CD14-positive monocyte (primary cell): Measurements from ENCODE around the gene TARP.

Source experiments
- DNase-seq, 3 donors: peaks; one replicate each; pipeline ENCODE4 v3.0.0-alpha.2; 2011 to 2022
- H2AFZ ChIP-seq: 2 replicates; pipeline ENCODE4 v1.6.0; 2012; ENCODE audit warnings: mild to moderate bottlenecking, low read depth, low read length, inconsistent platforms; ENCODE audit not compliant: insufficient read depth, poor library complexity, severe bottlenecking
- H3K27ac ChIP-seq, 2 donors: 1 replicate in 1 of 2; 2 replicates in 1 of 2; pipeline ENCODE4 v1.5.1; 2012 to 2013; ENCODE audit warnings: low read length in 2 of 2, control low read depth in 1 of 2, inconsistent platforms in 1 of 2, low read depth in 1 of 2, mild to moderate bottlenecking in 1 of 2
- H3K27me3 ChIP-seq, 2 donors: one replicate each; pipeline versions ENCODE4 v1.6.0 to v1.6.1; 2011 to 2013; ENCODE audit warnings: low read length in 2 of 2; ENCODE audit not compliant: control insufficient read depth in 2 of 2, insufficient read depth in 2 of 2
- H3K36me3 ChIP-seq, 2 donors: replicated peaks in 1 of 2; 1 replicate in 1 of 2; 2 replicates in 1 of 2; pipeline versions ENCODE4 v1.5.1 to v1.6.1; 2012 to 2013; ENCODE audit warnings: low read length in 2 of 2, control low read depth in 1 of 2, inconsistent platforms in 1 of 2, mild to moderate bottlenecking in 1 of 2; ENCODE audit not compliant: insufficient read depth in 2 of 2, control insufficient read depth in 1 of 2
- H3K4me1 ChIP-seq, 2 donors: 1 replicate in 1 of 2; 2 replicates in 1 of 2; pipeline versions ENCODE4 v1.5.1 to v1.6.1; 2012 to 2013; ENCODE audit warnings: low read length in 2 of 2, control low read depth in 1 of 2, inconsistent platforms in 1 of 2, mild to moderate bottlenecking in 1 of 2, moderate library complexity in 1 of 2; ENCODE audit not compliant: insufficient read depth in 2 of 2, control insufficient read depth in 1 of 2
- H3K4me2 ChIP-seq: replicated peaks from 2 replicates; pipeline ENCODE3; 2012; ENCODE audit warnings: low read length, moderate library complexity, mild to moderate bottlenecking; ENCODE audit not compliant: poor library complexity, severe bottlenecking; ENCODE audit errors: extremely low read depth
- H3K4me3 ChIP-seq, 3 experiments: fragments of 200-600 bp in 1 of 3; sonication (generic) in 1 of 3; replicated peaks in 1 of 3; 1 replicate in 2 of 3; 2 replicates in 1 of 3; pipeline ENCODE4 v1.5.1; 2011 to 2013; ENCODE audit warnings: low read length in 3 of 3, mild to moderate bottlenecking in 3 of 3, control low read depth in 2 of 3, low read depth in 2 of 3, inconsistent platforms in 1 of 3, moderate library complexity in 1 of 3
- H3K79me2 ChIP-seq: 2 replicates; pipeline ENCODE4 v1.6.0; 2012; ENCODE audit warnings: mild to moderate bottlenecking, control low read depth, inconsistent platforms, low read length, moderate library complexity; ENCODE audit not compliant: insufficient read depth
- H3K9ac ChIP-seq: 2 replicates; pipeline ENCODE4 v1.6.0; 2017; ENCODE audit warnings: low read length, mild to moderate bottlenecking; ENCODE audit not compliant: insufficient read depth, poor library complexity, severe bottlenecking
- H3K9me3 ChIP-seq, 2 donors: replicated peaks in 1 of 2; 1 replicate in 1 of 2; 2 replicates in 1 of 2; pipeline versions ENCODE4 v1.5.1 to v1.6.1; 2012 to 2013; ENCODE audit warnings: low read length in 2 of 2, control low read depth in 1 of 2; ENCODE audit not compliant: control insufficient read depth in 1 of 2, insufficient read depth in 1 of 2
- H4K20me1 ChIP-seq: 2 replicates; pipeline ENCODE4 v1.6.0; 2012; ENCODE audit warnings: mild to moderate bottlenecking, low read length, control low read depth, moderate library complexity; ENCODE audit not compliant: insufficient read depth
- H3K27ac Mint-ChIP-seq, 7 donors: one replicate each; pipeline ENCODE4 v1.8.0; 2020; ENCODE audit warnings: mild to moderate bottlenecking in 7 of 7, mixed read lengths in 7 of 7, moderate library complexity in 6 of 7, inconsistent platforms in 2 of 7
- H3K27me3 Mint-ChIP-seq, 3 donors: one replicate each; pipeline ENCODE4 v1.8.0; 2021 to 2022; ENCODE audit warnings: low read depth in 3 of 3, mild to moderate bottlenecking in 3 of 3, mixed read lengths in 3 of 3, moderate library complexity in 3 of 3, inconsistent platforms in 1 of 3
- H3K36me3 Mint-ChIP-seq, 2 donors: one replicate each; pipeline ENCODE4 v1.8.0; 2020; ENCODE audit warnings: mixed read lengths in 2 of 2, inconsistent platforms in 1 of 2, mild to moderate bottlenecking in 1 of 2
- H3K4me1 Mint-ChIP-seq: one replicate; pipeline ENCODE4 v1.8.0; 2020; ENCODE audit warnings: mild to moderate bottlenecking, mixed read lengths
- H3K4me3 Mint-ChIP-seq, 2 donors: one replicate each; pipeline ENCODE4 v1.8.0; 2020; ENCODE audit warnings: mild to moderate bottlenecking in 2 of 2, mixed read lengths in 2 of 2, moderate library complexity in 1 of 2
- H3K9me3 Mint-ChIP-seq, 7 donors: one replicate each; pipeline ENCODE4 v1.8.0; 2020 to 2022; ENCODE audit warnings: mixed read lengths in 7 of 7, mild to moderate bottlenecking in 6 of 7, moderate library complexity in 6 of 7, inconsistent platforms in 2 of 7
- WGBS: methylation state at CpG from one replicate; pipeline ENCODE4 v1.1.5; 2013; ENCODE audit warnings: missing lambda C conversion rate; ENCODE audit not compliant: insufficient coverage; 5-methylcytosine and 5-hydroxymethylcytosine counted together
- intact Hi-C, 2 donors: fragments of 100-400 bp; cut with micrococcal nuclease; formaldehyde crosslinking; loops; one replicate each; pipeline versions ENCODE4 v1.15.0 to v1.15.1; 2023
- TF ChIP-seq, protein P1 (sequence below): fragments of 200-600 bp; IDR thresholded peaks from one replicate; pipeline ENCODE4 v1.8.0; 2022; ENCODE audit warnings: antibody characterized with exemption, mild to moderate bottlenecking

Gene TARP

GRCh38 chr7:38306914-38307313, 33.5 kb upstream of the TARP start:
- no peak overlapping the region for H3K4me3 Mint-ChIP-seq
- Histone ChIP-seq H3K4me1 (peaks cover 26 to 45% of the 10 kb centered on the region in 2 donors), H3K4me2 (no peak overlapping the region), H3K36me3 (no peaks in the 10 kb centered on the region), H3K9me3 (peaks cover 0 to 4% of the 10 kb centered on the region in 2 donors), H2AFZ (no peak overlapping the region), H3K79me2 (peaks cover 3% of the 10 kb centered on the region), H3K27me3 (no peaks in the 10 kb centered on the region), H3K4me3 (no peak overlapping the region), H3K27ac (no peak overlapping the region), H4K20me1 (no peaks in the 10 kb centered on the region), H3K9ac (no peak overlapping the region)
- H3K4me1 Mint-ChIP-seq, result peaks cover 49% of the 10 kb centered on the region
- peak overlapping the region in 5 of 7 donors; percentile 15 to 76 (median 47) for H3K27ac Mint-ChIP-seq
- peaks cover 0 to 4% of the 10 kb centered on the region in 2 donors for H3K36me3 Mint-ChIP-seq
- intact Hi-C loops, result no loop called here
- WGBS, result 6% methylated on average over 2 of the region's 2 CpGs
- peaks cover 0 to 6% (median 4%) of the 10 kb centered on the region in 7 donors for H3K9me3 Mint-ChIP-seq
- peaks cover 0 to 2% (median 2%) of the 10 kb centered on the region in 3 donors for H3K27me3 Mint-ChIP-seq
- DNase-seq, result peak; percentile 19 to 59 (median 29)
- TF ChIP-seq, protein P1, sequence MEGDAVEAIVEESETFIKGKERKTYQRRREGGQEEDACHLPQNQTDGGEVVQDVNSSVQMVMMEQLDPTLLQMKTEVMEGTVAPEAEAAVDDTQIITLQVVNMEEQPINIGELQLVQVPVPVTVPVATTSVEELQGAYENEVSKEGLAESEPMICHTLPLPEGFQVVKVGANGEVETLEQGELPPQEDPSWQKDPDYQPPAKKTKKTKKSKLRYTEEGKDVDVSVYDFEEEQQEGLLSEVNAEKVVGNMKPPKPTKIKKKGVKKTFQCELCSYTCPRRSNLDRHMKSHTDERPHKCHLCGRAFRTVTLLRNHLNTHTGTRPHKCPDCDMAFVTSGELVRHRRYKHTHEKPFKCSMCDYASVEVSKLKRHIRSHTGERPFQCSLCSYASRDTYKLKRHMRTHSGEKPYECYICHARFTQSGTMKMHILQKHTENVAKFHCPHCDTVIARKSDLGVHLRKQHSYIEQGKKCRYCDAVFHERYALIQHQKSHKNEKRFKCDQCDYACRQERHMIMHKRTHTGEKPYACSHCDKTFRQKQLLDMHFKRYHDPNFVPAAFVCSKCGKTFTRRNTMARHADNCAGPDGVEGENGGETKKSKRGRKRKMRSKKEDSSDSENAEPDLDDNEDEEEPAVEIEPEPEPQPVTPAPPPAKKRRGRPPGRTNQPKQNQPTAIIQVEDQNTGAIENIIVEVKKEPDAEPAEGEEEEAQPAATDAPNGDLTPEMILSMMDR, result no peak

GRCh38 chr7:38306171-38306570, 32.7 kb upstream of the TARP start:
- TF ChIP-seq, protein P1, result no peak
- peak overlapping the region in 2 of 7 donors; percentile 13 to 60 for H3K27ac Mint-ChIP-seq
- H3K9me3 Mint-ChIP-seq, result peaks cover 0 to 6% (median 4%) of the 10 kb centered on the region in 7 donors
- DNase-seq, result no peak
- Histone ChIP-seq H3K27me3 (no peaks in the 10 kb centered on the region), H3K4me2 (no peak overlapping the region), H3K36me3 (no peaks in the 10 kb centered on the region), H3K27ac (no peak overlapping the region), H3K4me1 (peaks cover 21 to 38% of the 10 kb centered on the region in 2 donors), H3K9me3 (peaks cover 0 to 4% of the 10 kb centered on the region in 2 donors), H4K20me1 (no peaks in the 10 kb centered on the region), H3K79me2 (no peaks in the 10 kb centered on the region), H3K9ac (no peak overlapping the region), H2AFZ (no peak overlapping the region), H3K4me3 (no peak overlapping the region)
- intact Hi-C loops, result no loop called here
- peaks cover 47% of the 10 kb centered on the region for H3K4me1 Mint-ChIP-seq
- peaks cover 0 to 2% (median 2%) of the 10 kb centered on the region in 3 donors for H3K27me3 Mint-ChIP-seq
- H3K4me3 Mint-ChIP-seq, result no peak overlapping the region
- no CpG with 5 or more reads among the region's 3 CpGs for WGBS
- peaks cover 0 to 4% of the 10 kb centered on the region in 2 donors for H3K36me3 Mint-ChIP-seq
